Thyroid gland (tissue), 4 donors: ENCODE measurements around the gene MAGI2. TPM values are rescaled to one million over a fixed set of nuclear protein-coding genes. Genes with fewer than 3 reads are reported as not detected.

ENCODE experiments used
- DNase-seq, 2 donors: peaks; one replicate each; pipeline ENCODE4 v3.0.0-alpha.2; 2019
- H3K27ac ChIP-seq, 3 donors: fragments of 200-600 bp; sonication (generic); 1 replicate in 2 of 3; 2 replicates in 1 of 3; pipeline ENCODE4 v1.5.1; 2016 to 2019; ENCODE audit warnings: mild to moderate bottlenecking in 1 of 3, moderate library complexity in 1 of 3
- H3K27me3 ChIP-seq: fragments of 200-600 bp; sonication (generic); one replicate; pipeline ENCODE4 v1.5.1; 2019
- H3K36me3 ChIP-seq, 2 donors: fragments of 200-600 bp; sonication (generic); one replicate each; pipeline ENCODE4 v1.5.1; 2016 to 2019
- H3K4me1 ChIP-seq, 2 donors: fragments of 200-600 bp; sonication (generic); one replicate each; pipeline ENCODE4 v1.5.1; 2017 to 2019
- H3K4me3 ChIP-seq, 3 donors: fragments of 200-600 bp; sonication (generic); replicated peaks in 1 of 3; 1 replicate in 2 of 3; 2 replicates in 1 of 3; pipeline ENCODE4 v1.5.1; 2016; ENCODE audit warnings: mild to moderate bottlenecking in 1 of 3
- H3K9me3 ChIP-seq: fragments of 200-600 bp; sonication (generic); one replicate; pipeline ENCODE4 v1.5.1; 2017
- POLR2A ChIP-seq, 2 donors: fragments of 450-650 bp; IDR thresholded peaks; one replicate each; pipeline ENCODE4 v1.6.1; 2017; ENCODE audit warnings: antibody characterized with exemption in 2 of 2, mild to moderate bottlenecking in 2 of 2, moderate library complexity in 1 of 2
- WGBS, 2 donors: methylation state at CpG; one replicate each; pipeline ENCODE4 v1.1.5; 2017; 5-methylcytosine and 5-hydroxymethylcytosine counted together
- intact Hi-C: fragments of 100-400 bp; cut with DNase I; formaldehyde crosslinking; loops from one replicate; pipeline ENCODE4 v1.15.1; 2023
- total RNA-seq, 4 donors: library from RNA; depleted of rRNA; stranded (reverse); fragments of >200 nt; gene quantifications; one replicate each; pipeline ENCODE4 v1.2.3, GENCODE V29; 2016
- TF ChIP-seq, protein P1 (sequence below), 6 experiments: fragments of 200-600 bp in 3 of 6; fragments of 450-650 bp in 3 of 6; sonication (generic) in 3 of 6; IDR thresholded peaks; one replicate each; pipeline ENCODE4 v1.5.1; 2016 to 2019; ENCODE audit warnings: antibody characterized with exemption in 6 of 6, mild to moderate bottlenecking in 2 of 6, inconsistent platforms in 1 of 6, moderate library complexity in 1 of 6

MAGI2 gene
- total RNA-seq, 4 donors from 2014 or later, result 20.7 to 31.1 (median 26.0) TPM

DNA sequence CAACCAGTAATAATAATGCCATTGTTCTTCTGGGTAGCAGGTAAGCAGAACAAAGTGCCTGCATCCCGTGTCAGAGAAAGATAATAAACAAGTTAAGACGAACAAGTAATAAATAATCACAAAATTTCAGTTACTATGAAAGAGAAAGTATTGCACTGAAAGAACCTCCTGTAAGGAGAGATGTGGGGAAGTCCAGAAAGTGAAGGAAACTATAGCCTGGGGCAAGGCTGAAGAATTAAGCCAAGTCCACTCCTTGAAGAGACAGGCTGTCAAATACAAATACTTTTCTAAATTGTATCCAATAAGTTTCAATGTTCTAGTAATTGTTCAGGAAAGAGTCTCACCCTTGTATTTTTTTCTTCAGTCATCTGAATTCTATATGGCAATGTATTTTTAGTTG, 611.4 kb downstream of the MAGI2 start:
- no peaks in the 10 kb centered on the region for H3K27me3 ChIP-seq

DNA sequence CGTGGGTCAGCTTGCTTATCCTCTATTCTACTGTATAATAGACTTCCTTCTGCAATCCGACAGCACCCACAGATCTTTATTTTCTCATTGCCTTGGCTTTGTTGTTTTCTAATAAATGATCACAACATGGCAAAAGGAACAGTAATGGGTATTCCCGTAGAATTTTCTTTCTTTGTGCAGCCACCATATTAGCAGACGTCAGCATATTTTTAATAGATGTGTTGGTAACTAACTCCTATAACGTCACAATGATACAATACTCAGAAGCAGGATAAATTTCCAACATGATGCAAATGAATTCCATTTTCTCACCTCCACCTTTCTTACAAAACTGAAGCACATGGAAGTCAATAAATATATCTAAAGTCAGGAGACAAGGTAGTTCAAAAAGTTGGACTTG, 617.6 kb downstream of the MAGI2 start:
- Histone ChIP-seq H3K4me1 (no peaks in the 10 kb centered on the region), H3K4me3 (no peak overlapping the region), H3K9me3 (no peaks in the 10 kb centered on the region), H3K27ac (no peak overlapping the region), H3K36me3 (no peaks in the 10 kb centered on the region), H3K27me3 (no peaks in the 10 kb centered on the region)
- intact Hi-C loops, result no loop called here
- 89 to 93% methylated on average over 5 of the region's 5 CpGs for whole genome bisulfite sequencing, 2 donors
- no peak for DNase-seq
- TF ChIP-seq, protein P1, sequence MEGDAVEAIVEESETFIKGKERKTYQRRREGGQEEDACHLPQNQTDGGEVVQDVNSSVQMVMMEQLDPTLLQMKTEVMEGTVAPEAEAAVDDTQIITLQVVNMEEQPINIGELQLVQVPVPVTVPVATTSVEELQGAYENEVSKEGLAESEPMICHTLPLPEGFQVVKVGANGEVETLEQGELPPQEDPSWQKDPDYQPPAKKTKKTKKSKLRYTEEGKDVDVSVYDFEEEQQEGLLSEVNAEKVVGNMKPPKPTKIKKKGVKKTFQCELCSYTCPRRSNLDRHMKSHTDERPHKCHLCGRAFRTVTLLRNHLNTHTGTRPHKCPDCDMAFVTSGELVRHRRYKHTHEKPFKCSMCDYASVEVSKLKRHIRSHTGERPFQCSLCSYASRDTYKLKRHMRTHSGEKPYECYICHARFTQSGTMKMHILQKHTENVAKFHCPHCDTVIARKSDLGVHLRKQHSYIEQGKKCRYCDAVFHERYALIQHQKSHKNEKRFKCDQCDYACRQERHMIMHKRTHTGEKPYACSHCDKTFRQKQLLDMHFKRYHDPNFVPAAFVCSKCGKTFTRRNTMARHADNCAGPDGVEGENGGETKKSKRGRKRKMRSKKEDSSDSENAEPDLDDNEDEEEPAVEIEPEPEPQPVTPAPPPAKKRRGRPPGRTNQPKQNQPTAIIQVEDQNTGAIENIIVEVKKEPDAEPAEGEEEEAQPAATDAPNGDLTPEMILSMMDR (IDR thresholded peaks at IDR 0.05), result no peak
- TF ChIP-seq POLR2A (IDR thresholded peaks at IDR 0.05), result no peak

More for the DNA sequence above, 611.4 kb downstream of the MAGI2 start:
- Histone ChIP-seq H3K4me1 (no peaks in the 10 kb centered on the region), H3K4me3 (no peak overlapping the region), H3K27ac (no peak overlapping the region), H3K9me3 (no peaks in the 10 kb centered on the region), H3K36me3 (no peaks in the 10 kb centered on the region)
- intact Hi-C loops, result no loop called here
- no peak for TF ChIP-seq POLR2A (IDR thresholded peaks at IDR 0.05)
- TF ChIP-seq, protein P1 (IDR thresholded peaks at IDR 0.05), result no peak
- no peak for DNase-seq
- WGBS, 2 donors, result 36 to 57% methylated on average over 2 of the region's 2 CpGs

DNA sequence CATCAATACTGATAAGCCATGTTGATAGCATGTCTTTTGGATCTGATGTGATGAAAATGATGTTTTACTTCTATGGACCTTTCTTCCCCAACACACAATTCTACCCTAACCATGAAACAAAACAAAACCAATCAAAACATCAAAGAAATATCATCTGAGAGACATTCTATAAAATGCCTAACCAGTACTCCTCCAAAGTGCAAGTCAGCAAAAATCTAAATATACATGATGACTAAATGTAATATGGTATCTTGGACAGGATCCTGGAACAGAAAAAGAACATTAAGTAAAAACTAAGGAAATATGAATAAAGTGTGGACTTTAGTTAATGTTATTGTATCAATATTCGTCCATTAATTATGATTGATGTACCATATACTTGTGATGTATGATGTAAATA, 625.1 kb downstream of the MAGI2 start:
- no peak overlapping the region for H3K4me3 ChIP-seq
- H3K27ac ChIP-seq, result no peak overlapping the region
- no peaks in the 10 kb centered on the region for H3K36me3 ChIP-seq
- no peaks in the 10 kb centered on the region for H3K9me3 ChIP-seq
- no peaks in the 10 kb centered on the region for H3K27me3 ChIP-seq
- no peaks in the 10 kb centered on the region for H3K4me1 ChIP-seq
- intact Hi-C loops, result no loop called here
- 70 to 79% methylated on average over 1 of the region's 1 CpG for WGBS, 2 donors
- TF ChIP-seq, protein P1 (IDR thresholded peaks at IDR 0.05), result no peak
- TF ChIP-seq POLR2A (IDR thresholded peaks at IDR 0.05), result no peak
- DNase-seq, result no peak

DNA sequence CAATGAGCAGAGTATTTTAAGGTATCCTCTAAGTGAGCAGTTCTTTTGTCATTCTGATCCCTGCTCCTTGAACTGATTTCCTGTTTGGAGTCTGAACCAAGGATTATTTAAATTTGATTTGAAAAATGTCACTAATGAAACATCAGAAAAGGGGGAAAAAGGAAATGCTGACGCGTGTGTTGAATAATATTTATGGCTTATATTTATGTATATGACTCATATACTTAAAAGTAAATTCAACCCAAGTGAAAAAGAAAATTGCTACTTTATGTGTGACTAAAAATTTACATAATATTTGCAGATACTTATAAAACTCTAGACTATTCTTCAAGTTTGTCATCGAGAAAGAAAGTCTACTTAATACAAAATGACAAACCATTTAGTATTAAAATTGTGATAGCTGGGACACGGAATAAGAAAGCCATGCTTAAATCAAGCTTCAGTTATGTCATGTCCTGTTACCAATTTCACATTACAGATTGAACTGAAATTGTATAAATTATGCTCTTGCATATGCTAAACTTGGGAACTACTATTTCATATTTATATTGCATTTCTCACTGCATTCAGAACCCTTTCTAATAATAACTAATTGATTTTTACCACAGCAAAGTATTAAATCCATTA, 649.9 kb downstream of the MAGI2 start:
- no peak overlapping the region for H3K4me3 ChIP-seq
- H3K4me1 ChIP-seq, result no peaks in the 10 kb centered on the region
- WGBS, 2 donors, result 84 to 86% methylated on average over 4 of the region's 4 CpGs
- no peaks in the 10 kb centered on the region for H3K9me3 ChIP-seq
- intact Hi-C loops, result no loop called here
- DNase-seq, result no peak
- TF ChIP-seq POLR2A (IDR thresholded peaks at IDR 0.05), result no peak
- TF ChIP-seq, protein P1 (IDR thresholded peaks at IDR 0.05), result no peak
- H3K27ac ChIP-seq, result no peak overlapping the region
- H3K27me3 ChIP-seq, result no peaks in the 10 kb centered on the region
- H3K36me3 ChIP-seq, result no peaks in the 10 kb centered on the region

DNA sequence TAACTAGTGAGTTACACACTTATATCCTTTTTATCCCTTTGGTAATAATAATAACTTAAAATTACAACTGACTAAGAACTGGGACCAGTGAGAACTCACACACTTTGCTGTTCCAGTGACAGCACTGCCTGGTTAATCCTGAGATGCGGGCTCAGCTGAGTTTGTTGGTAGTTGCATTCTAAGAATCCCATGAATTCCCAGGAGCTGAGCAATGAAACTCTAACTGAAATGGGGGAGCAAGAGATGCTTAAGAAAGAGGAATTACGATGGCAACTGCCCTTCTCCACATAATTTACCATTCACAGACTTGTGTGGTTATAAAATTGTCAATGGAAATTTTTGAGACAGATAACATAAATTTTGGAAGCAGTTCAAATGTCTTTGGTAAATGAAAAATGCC, 659.4 kb downstream of the MAGI2 start:
- 42 to 44% methylated on average over 2 of the region's 2 CpGs for WGBS, 2 donors
- Histone ChIP-seq H3K9me3 (no peaks in the 10 kb centered on the region), H3K27me3 (no peaks in the 10 kb centered on the region), H3K4me3 (no peak overlapping the region), H3K36me3 (no peaks in the 10 kb centered on the region), H3K27ac (no peak overlapping the region), H3K4me1 (no peaks in the 10 kb centered on the region)
- DNase-seq, result no peak
- TF ChIP-seq POLR2A (IDR thresholded peaks at IDR 0.05), result no peak
- TF ChIP-seq, protein P1 (IDR thresholded peaks at IDR 0.05), result no peak
- intact Hi-C loops, result no loop called here
